ENCODE data around the gene EML6.

GRCh38 chr2:54716375-54716774 lies 7.1 kb upstream of the EML6 start:
- no peak for TF ChIP-seq EZH2 (IDR thresholded peaks at IDR 0.05)
- no peak for TF ChIP-seq CTCF (IDR thresholded peaks at IDR 0.05)
- TF ChIP-seq EZH2phosphoT487 (IDR thresholded peaks at IDR 0.05) = no peak
